Subcutaneous adipose tissue (tissue), 4 donors: ENCODE measurements around the gene UVRAG. TPM values are rescaled to one million over a fixed set of nuclear protein-coding genes. Genes with fewer than 3 reads are reported as not detected.

Experiments used
- CTCF ChIP-seq: fragments of 450-650 bp; IDR thresholded peaks from one replicate; pipeline ENCODE4 v1.5.1; 2016; ENCODE audit warnings: low read depth, mild to moderate bottlenecking, control low read depth, antibody characterized with exemption, moderate library complexity
- total RNA-seq, 4 donors: library from RNA; depleted of rRNA; stranded (reverse); fragments of >200 nt; gene quantifications; one replicate each; pipeline ENCODE4 v1.1.0, GENCODE V29; 2016

The UVRAG gene
- total RNA-seq, 4 donors from 2014 or later = 59.7 to 108 (median 93.7) TPM

GRCh38 chr11:75902631-75903030 is 87.6 kb downstream of the UVRAG start:
- no peak for TF ChIP-seq CTCF

GRCh38 chr11:75903276-75903675 is 88.3 kb downstream of the UVRAG start:
- no peak for TF ChIP-seq CTCF

- no peak for TF ChIP-seq CTCF
Observed at GRCh38 chr11:75905434-75905833, 90.4 kb downstream of the UVRAG start.

GRCh38 chr11:75907906-75908527 is 93.0 kb downstream of the UVRAG start:
- TF ChIP-seq CTCF = no peak

GRCh38 chr11:75910426-75911145 is 95.6 kb downstream of the UVRAG start:
- no peak for TF ChIP-seq CTCF

- no peak for TF ChIP-seq CTCF
Observed at GRCh38 chr11:75911459-75911858, 96.4 kb downstream of the UVRAG start.

GRCh38 chr11:75913984-75914383 is 99.0 kb downstream of the UVRAG start:
- no peak for TF ChIP-seq CTCF
